HG02943 (cell line): ENCODE data around the gene PTK7.

Experiments used
- ATAC-seq: cut with Tn5 transposase; IDR thresholded peaks from one replicate; pipeline ENCODE4 v1.9.1; 2021; ENCODE audit warnings: mild to moderate bottlenecking, low read depth, moderate library complexity; ENCODE audit not compliant: unreplicated experiment

The PTK7 gene

GRCh38 chr6:43141644-43142043 is 65.5 kb downstream of the PTK7 start:
- no peak for ATAC-seq

GRCh38 chr6:43142101-43142500 is 66.0 kb downstream of the PTK7 start:
- no peak for ATAC-seq

DNA sequence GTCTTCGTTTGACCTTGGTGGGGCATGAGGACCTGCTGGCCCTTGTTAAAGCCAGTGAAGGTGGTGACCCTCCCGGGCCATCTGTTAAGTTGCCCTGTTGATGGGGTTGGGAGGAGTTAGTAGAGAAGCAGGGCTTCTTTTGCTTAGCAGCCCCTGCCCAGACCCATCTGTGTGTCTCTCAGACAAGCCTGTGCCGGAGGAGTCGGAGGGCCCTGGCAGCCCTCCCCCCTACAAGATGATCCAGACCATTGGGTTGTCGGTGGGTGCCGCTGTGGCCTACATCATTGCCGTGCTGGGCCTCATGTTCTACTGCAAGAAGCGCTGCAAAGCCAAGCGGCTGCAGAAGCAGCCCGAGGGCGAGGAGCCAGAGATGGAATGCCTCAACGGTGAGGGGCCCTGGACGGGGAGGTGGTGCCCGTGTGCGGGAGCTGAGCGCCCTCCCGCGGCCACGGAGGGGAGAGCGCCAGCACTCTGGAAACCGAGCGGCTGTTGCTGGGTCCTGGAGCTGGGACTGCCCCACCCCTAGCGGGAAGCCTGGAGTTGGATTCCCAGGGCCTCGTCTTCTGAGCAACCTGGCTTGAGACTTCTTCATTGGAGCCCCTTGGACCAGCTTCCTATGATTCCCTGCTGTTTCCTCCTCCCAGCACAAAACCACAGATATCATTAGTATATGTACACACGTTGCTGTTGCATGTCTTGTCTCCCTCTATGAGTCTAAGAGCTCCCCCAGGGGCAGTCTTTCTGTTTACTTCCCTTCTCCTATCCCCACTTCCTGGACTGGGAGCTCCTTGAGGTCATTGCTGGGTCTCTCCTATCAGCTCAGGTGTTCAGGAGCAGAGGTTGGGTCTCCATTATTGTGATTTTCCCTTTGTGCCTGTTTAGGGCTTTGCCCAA is 67.4 kb downstream of the PTK7 start:
- ATAC-seq: no peak

DNA sequence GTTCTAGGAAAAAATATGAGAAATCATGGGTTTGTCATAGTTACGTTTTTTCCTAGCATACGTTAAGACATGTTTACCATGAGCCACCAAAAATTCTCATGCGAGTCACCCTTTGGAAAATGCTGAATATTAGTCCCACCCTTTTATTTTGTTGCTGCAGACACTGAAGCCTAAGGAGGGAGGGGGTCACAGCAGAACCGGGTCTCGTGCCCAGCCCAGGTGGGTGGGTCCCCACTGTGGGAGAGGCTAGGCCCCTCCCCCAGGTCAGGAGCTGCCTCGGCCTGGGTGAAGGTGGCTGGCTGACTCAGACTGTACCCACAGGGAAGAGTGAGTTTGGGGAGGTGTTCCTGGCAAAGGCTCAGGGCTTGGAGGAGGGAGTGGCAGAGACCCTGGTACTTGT is 68.8 kb downstream of the PTK7 start:
- ATAC-seq: no peak

DNA sequence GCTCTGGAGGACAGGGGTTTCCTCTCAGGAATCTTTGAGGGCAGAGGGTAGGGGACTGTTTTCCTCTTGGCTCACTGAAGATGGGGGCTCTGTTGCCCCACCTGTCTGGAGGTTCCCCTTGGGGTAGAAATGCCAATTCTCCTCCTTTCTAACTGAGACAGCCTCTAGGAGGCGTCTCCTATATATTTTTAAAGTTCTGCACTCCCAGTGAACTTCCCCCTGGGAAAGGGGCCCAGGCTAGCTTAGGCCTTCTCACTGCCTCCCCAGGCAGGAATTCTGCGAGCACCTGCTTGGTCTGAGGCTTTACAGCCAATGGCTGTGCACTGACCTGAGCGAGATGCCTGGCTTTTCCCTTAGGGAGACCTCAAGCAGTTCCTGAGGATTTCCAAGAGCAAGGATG is 70.1 kb downstream of the PTK7 start:
- no peak for ATAC-seq

DNA sequence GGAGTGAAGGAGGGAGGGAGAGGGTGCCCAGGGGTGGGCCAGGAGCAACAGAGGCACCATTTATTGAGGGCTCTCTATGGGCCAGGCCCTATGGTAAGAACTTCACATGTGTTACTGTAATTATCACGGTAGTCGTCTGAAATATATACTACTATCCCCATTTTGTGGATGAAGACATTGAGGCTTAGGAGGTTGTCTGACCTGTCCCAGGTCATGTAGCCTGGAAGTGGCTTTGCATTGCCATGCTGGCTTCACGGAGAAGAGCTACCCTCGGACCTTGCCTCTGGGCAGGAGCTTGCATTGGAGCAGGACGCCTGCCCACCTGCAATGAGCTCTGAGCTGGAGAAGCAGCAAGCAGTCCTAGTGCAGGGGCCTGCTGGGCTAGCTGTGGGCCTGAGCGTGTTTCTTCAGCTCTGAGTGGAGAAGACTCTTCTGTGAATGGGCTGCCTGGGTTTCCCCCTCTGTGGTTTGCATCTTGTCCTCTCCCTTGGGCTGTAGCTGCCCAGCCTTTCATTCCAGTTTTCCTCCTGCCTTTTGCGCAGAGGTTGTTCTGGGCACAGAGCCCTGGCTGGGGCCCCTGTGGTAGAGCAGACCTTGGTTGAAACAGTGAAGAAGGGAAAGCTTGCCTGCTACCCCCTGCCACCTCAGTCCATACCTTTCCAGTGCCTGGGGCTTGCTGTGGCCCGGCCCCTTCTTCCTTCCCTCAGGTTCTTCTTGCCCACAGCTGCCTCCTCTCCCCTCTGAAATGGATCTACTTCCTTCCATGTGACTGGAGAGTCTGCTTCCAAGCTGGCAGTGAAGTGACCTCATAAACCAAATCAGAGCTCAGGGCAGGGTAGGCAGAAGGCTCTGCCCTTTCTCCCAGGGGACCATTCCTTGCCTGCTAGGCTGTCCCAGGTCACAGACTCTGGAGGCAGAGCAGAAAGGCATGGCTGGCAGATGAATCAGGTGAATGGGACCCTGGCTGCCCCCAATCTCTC is 70.9 kb downstream of the PTK7 start:
- no peak for ATAC-seq

GRCh38 chr6:43147691-43148477 is 71.8 kb downstream of the PTK7 start:
- ATAC-seq: no peak

- no peak for ATAC-seq
Measured at GRCh38 chr6:43149265-43149664, 73.2 kb downstream of the PTK7 start.

DNA sequence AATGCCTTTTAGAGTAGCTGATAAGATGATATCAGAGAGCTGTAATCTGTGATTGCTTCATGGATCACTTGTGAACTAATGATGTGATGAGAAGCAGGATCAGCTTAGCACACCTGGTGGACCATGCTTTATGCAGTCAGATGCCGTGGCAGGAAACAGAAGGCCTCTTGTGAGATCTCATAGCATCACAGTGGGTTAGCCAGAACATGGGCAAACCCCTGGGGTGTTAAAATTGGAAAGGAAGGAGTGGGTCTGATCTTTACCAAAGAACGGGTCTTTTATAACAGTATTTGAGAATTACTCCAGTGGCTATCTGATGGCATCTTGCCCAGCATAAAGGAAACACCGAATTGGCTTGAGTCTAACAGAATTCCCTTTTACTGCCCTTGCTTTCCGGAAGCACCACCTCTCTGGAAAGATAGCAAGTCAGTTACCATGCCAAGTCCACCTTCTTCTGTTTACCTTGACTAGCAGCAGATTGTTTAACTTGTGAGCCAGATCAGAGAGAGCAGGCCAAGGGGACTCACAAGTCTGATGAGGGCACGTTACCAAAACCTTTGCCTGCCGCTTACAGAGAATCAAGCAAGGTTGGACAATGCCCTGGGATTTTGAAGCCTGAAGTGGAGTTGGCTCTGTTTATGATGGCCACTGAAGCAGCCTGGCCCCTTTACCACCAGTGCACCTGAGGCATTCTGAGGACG is 74.1 kb downstream of the PTK7 start:
- no peak for ATAC-seq

DNA sequence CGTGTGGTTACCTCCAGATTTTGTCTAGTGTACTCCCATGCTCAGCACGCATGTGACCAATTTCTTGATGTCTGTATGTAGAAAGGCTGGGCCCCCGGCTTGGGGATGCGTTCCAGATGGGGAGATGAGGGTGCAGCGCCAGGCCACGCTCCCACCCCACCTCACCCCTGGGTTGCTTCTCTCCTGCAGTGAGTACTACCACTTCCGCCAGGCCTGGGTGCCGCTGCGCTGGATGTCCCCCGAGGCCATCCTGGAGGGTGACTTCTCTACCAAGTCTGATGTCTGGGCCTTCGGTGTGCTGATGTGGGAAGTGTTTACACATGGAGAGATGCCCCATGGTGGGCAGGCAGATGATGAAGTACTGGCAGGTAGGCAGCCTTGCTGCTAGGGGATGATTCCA is 83.5 kb downstream of the PTK7 start:
- no peak for ATAC-seq

DNA sequence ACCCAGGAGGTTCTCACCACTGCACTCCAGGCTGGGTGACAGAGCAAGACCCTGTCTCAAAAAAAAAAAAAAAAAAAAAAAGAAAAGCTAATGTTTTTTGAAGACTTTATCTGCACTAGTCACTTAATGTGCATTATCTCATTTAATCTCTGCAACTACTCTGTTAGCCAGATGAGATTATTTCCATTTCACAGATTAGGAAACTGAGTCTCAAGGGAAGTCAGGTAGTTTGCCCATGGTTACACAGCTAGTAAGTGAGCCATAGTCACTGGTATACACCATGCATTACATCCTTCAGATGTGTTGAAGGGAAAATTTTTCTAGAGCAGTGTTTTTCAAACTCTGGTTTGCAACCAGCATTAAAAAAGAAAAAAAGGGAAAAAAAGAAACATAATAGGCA is 87.8 kb downstream of the PTK7 start:
- ATAC-seq: no peak

- no peak for ATAC-seq
Measured at GRCh38 chr6:43170417-43170930, 94.4 kb downstream of the PTK7 start.

GRCh38 chr6:43170931-43171706 is 95.0 kb downstream of the PTK7 start, which contains the start of gene SRF:
Gene SRF (plus strand): TSS chr6:43171269. CDS start chr6:43171657, 388 bp downstream.
- peak; percentile 59 for ATAC-seq

DNA sequence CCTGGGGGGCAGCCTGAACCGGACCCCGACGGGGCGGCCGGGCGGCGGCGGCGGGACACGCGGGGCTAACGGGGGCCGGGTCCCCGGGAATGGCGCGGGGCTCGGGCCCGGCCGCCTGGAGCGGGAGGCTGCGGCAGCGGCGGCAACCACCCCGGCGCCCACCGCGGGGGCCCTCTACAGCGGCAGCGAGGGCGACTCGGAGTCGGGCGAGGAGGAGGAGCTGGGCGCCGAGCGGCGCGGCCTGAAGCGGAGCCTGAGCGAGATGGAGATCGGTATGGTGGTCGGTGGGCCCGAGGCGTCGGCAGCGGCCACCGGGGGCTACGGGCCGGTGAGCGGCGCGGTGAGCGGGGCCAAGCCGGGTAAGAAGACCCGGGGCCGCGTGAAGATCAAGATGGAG is 95.6 kb downstream of the PTK7 start:
- ATAC-seq: peak; percentile 1

DNA sequence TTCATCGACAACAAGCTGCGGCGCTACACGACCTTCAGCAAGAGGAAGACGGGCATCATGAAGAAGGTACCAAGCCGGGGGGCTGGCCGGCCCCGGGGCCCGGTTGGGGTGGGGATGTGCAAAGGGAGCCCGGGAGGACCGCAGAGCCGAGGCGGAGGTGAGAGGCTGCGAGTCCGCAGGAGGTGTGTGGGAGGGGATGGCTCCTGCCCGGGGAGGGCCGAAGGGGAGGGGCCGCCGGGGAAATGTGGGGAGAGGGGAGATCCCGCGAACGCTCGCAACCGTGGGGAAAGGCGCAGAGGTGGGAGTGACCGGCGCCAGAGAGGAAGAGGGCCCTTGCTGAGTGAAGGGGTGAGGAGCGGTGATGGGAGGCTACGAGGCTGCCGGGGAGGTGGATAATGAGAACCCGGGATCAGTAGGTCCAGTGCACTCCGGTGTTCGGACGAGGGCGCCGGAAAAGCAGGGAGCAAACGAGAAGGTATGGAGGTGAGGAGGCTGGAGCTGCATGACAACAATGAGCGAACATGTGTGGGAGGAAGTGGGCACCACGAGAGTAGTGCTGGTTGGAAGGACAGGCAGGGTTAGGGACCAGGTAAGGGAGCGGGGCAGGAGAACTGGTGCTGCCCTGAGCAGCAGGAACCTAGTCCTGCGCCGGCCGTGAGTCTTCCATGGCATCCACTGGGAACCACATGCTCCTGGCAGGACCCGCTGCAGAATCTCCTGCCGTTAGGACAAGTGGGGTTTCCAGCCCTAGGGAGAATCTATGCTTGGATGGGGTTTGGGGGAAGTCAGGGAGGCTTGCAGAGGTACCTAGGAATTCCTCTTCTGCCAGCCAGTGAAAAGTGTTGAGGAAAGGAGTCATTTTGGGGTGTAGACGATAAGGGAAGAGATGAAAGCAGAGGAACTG is 96.2 kb downstream of the PTK7 start:
- no peak for ATAC-seq

- no peak for ATAC-seq
Measured at GRCh38 chr6:43173591-43174262, 97.6 kb downstream of the PTK7 start.
